C4-2B (cell line): Measurements from ENCODE around the gene FES.

Experiments used
- CTCF ChIP-seq: fragments of 450-650 bp; conservative IDR thresholded peaks from 2 replicates; pipeline ENCODE4 v1.5.1; 2017; ENCODE audit warnings: mild to moderate bottlenecking
- ZFX ChIP-seq: fragments of 450-650 bp; IDR thresholded peaks from 2 replicates; pipeline ENCODE4 v1.6.1; 2017

- TF ChIP-seq CTCF (no peak), ZFX (no peak)
Observed at GRCh38 chr15:90857883-90858443, 26.3 kb upstream of the FES start.
